Measurements from ENCODE around the gene DECR2.

Gene DECR2

GRCh38 chr16:426115-426905 lies 24.6 kb downstream of the DECR2 start:
- no peak for TF ChIP-seq ISL1 (CRISPR knock-in tag; IDR thresholded peaks at IDR 0.05)
- TF ChIP-seq ZNF565 (CRISPR knock-in tag; conservative IDR thresholded peaks at IDR 0.05; ENCODE audit: low read depth), result no peak
- TF ChIP-seq, protein P1, sequence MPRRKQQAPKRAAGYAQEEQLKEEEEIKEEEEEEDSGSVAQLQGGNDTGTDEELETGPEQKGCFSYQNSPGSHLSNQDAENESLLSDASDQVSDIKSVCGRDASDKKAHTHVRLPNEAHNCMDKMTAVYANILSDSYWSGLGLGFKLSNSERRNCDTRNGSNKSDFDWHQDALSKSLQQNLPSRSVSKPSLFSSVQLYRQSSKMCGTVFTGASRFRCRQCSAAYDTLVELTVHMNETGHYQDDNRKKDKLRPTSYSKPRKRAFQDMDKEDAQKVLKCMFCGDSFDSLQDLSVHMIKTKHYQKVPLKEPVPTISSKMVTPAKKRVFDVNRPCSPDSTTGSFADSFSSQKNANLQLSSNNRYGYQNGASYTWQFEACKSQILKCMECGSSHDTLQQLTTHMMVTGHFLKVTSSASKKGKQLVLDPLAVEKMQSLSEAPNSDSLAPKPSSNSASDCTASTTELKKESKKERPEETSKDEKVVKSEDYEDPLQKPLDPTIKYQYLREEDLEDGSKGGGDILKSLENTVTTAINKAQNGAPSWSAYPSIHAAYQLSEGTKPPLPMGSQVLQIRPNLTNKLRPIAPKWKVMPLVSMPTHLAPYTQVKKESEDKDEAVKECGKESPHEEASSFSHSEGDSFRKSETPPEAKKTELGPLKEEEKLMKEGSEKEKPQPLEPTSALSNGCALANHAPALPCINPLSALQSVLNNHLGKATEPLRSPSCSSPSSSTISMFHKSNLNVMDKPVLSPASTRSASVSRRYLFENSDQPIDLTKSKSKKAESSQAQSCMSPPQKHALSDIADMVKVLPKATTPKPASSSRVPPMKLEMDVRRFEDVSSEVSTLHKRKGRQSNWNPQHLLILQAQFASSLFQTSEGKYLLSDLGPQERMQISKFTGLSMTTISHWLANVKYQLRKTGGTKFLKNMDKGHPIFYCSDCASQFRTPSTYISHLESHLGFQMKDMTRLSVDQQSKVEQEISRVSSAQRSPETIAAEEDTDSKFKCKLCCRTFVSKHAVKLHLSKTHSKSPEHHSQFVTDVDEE (CRISPR knock-in tag; IDR thresholded peaks at IDR 0.05), result no peak
- no peak for TF ChIP-seq ZFP30 (CRISPR knock-in tag; IDR thresholded peaks at IDR 0.05)
- ATAC-seq, result no peak

DNA sequence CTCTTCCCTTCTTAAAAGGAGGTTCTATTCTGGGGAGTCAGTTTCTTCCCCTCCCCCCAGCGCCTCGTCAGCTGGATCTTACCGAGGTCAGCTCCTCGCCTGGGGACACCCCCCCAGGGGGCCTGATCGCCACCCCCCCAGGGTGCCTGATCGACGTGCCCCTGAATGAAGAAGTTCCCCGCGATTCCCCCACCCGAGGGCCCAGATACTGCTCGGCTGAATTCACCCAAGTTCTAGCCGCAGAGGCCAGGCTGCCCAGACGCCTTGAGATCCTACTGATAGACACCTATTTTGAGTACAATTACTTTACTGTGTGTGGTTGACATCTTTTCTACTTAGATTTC lies 25.2 kb downstream of the DECR2 start:
- TF ChIP-seq ZNF70 (CRISPR knock-in tag; IDR thresholded peaks at IDR 0.05) (no peak), POU6F1 (CRISPR knock-in tag; IDR thresholded peaks at IDR 0.05; ENCODE audit: borderline replicate concordance, low read depth) (no peak)
- no peak for ATAC-seq

DNA sequence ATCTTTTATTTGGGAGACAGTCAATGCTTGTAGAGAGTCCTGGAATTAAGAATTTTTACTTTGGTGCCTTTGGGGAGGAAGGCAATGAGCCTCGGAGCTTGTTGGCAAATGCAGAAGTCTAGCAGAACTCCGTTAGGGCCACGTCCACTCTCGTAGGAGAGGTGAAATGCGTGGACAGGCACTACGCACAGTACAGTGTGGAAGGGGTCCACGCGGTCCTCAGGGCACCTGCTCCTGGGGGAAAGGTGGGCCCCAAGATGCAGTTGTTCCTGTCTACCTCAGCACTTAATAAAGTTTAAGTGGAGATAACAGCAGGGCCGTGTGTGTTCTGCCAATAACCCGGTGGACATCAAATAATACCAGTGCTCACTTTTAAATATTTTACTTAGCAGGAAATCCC lies 25.6 kb downstream of the DECR2 start:
- no peak for ATAC-seq
- TF ChIP-seq TCF4 (CRISPR knock-in tag; IDR thresholded peaks at IDR 0.05; ENCODE audit: borderline replicate concordance), result no peak
- no peak for TF ChIP-seq OSR1 (CRISPR knock-in tag; IDR thresholded peaks at IDR 0.05)
- TF ChIP-seq ZNF8 (CRISPR knock-in tag; IDR thresholded peaks at IDR 0.05), result no peak
- no peak for TF ChIP-seq ZNF565 (CRISPR knock-in tag; conservative IDR thresholded peaks at IDR 0.05; ENCODE audit: low read depth)
- TF ChIP-seq, protein P1 (CRISPR knock-in tag; IDR thresholded peaks at IDR 0.05), result no peak
- TF ChIP-seq, protein P2, sequence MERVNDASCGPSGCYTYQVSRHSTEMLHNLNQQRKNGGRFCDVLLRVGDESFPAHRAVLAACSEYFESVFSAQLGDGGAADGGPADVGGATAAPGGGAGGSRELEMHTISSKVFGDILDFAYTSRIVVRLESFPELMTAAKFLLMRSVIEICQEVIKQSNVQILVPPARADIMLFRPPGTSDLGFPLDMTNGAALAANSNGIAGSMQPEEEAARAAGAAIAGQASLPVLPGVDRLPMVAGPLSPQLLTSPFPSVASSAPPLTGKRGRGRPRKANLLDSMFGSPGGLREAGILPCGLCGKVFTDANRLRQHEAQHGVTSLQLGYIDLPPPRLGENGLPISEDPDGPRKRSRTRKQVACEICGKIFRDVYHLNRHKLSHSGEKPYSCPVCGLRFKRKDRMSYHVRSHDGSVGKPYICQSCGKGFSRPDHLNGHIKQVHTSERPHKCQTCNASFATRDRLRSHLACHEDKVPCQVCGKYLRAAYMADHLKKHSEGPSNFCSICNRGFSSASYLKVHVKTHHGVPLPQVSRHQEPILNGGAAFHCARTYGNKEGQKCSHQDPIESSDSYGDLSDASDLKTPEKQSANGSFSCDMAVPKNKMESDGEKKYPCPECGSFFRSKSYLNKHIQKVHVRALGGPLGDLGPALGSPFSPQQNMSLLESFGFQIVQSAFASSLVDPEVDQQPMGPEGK (CRISPR knock-in tag; IDR thresholded peaks at IDR 0.05; ENCODE audit: borderline replicate concordance), result no peak
- TF ChIP-seq ARNTL (CRISPR knock-in tag; IDR thresholded peaks at IDR 0.05; ENCODE audit: borderline replicate concordance, low read depth), result no peak
- no peak for TF ChIP-seq ZNF70 (CRISPR knock-in tag; IDR thresholded peaks at IDR 0.05)
- TF ChIP-seq ZFP3 (CRISPR knock-in tag; IDR thresholded peaks at IDR 0.05), result no peak

- TF ChIP-seq TCF4 (CRISPR knock-in tag; IDR thresholded peaks at IDR 0.05; ENCODE audit: borderline replicate concordance) (no peak), ZNF70 (CRISPR knock-in tag; IDR thresholded peaks at IDR 0.05) (no peak), TOX (CRISPR knock-in tag; IDR thresholded peaks at IDR 0.05; ENCODE audit: borderline replicate concordance) (no peak), ESRRG (CRISPR knock-in tag; IDR thresholded peaks at IDR 0.05) (no peak), ZNF565 (CRISPR knock-in tag; conservative IDR thresholded peaks at IDR 0.05; ENCODE audit: low read depth) (no peak), ZC3H10 (CRISPR knock-in tag; IDR thresholded peaks at IDR 0.05) (no peak), ZNF8 (CRISPR knock-in tag; IDR thresholded peaks at IDR 0.05) (no peak), ZFP30 (CRISPR knock-in tag; IDR thresholded peaks at IDR 0.05) (no peak), CSRNP3 (CRISPR knock-in tag; IDR thresholded peaks at IDR 0.05) (no peak)
- TF ChIP-seq, protein P1 (CRISPR knock-in tag; IDR thresholded peaks at IDR 0.05), result no peak
- TF ChIP-seq, protein P3, sequence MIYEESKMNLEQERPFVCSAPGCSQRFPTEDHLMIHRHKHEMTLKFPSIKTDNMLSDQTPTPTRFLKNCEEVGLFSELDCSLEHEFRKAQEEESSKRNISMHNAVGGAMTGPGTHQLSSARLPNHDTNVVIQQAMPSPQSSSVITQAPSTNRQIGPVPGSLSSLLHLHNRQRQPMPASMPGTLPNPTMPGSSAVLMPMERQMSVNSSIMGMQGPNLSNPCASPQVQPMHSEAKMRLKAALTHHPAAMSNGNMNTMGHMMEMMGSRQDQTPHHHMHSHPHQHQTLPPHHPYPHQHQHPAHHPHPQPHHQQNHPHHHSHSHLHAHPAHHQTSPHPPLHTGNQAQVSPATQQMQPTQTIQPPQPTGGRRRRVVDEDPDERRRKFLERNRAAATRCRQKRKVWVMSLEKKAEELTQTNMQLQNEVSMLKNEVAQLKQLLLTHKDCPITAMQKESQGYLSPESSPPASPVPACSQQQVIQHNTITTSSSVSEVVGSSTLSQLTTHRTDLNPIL (CRISPR knock-in tag; IDR thresholded peaks at IDR 0.05; ENCODE audit: low read depth), result no peak
- no peak for ATAC-seq
These were observed 29.2 kb downstream of the DECR2 start for GRCh38 chr16:430904-431303.

Measured in SK-N-SH treated with all-trans-retinoic acid at 6 μM for 48 hours (cell line).